GM06990 (cell line): ENCODE measurements around the gene DUSP10.

Experiments used
- DNase-seq: peaks from one replicate; pipeline ENCODE4 v3.0.0-alpha.2; 2011; ENCODE audit not compliant: insufficient read length; ENCODE audit errors: extremely low read depth
- H3K27me3 ChIP-seq: replicated peaks from 2 replicates; pipeline ENCODE4 v1.6.0; 2011; ENCODE audit warnings: low read length; ENCODE audit not compliant: control insufficient read depth, insufficient read depth
- H3K36me3 ChIP-seq: 2 replicates; pipeline ENCODE4 v1.5.1; 2011; ENCODE audit warnings: low read length; ENCODE audit not compliant: control insufficient read depth, insufficient read depth
- H3K4me3 ChIP-seq: replicated peaks from 2 replicates; pipeline ENCODE4 v1.5.1; 2011; ENCODE audit warnings: low read depth, mild to moderate bottlenecking, control low read depth, low read length
- TF ChIP-seq, protein P1 (sequence below): IDR thresholded peaks from 2 replicates; pipeline ENCODE4 v1.5.1; 2011; ENCODE audit warnings: low read length, control low read depth, mild to moderate bottlenecking, inconsistent platforms; ENCODE audit not compliant: insufficient read depth, poor library complexity, severe bottlenecking

The DUSP10 gene

DNA sequence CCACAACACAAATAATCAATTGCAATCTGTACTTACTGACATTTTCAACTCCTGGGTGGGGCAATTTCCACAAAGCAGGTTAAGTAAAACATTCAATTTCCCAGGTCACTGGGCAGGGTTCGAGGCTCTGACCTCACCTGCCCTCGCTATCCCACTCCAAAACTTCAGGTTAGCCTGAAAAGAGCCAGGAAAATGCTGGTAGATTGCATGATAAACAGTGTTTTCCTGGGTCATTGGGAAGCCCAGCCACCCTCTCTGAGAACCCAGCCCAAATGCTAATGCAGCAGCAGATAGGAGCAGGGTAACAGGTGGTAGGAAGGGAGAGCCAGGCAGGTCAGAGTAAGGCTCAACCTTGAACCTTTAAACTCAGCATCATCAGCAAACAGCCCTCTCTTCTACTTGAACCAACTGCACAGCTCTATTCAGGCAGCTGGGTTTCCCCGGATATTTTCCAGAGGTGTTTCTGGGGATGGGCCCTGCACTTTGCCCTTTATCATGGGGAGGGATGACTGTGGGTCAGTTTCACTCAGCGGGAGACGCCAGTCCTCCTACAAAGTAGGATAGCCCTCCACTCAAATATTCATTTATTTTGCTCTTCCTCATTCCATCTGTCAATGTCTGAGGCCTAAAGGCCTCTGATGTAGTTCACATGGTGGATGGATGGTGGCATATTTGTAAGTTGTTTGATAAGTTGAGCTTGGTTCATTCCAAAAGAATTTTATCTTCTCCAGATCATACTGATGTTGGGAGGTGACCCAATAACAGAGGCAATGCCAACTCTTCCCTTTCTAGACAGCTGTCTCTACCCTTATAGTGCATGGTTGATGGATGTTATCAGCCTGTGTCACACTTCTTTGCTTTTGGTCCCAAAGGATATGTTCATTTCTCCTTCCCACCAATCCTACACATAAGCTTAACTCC, 65.7 kb downstream of the DUSP10 start:
- DNase-seq, result no peak
- Histone ChIP-seq H3K27me3 (no peaks in the 10 kb centered on the region), H3K36me3 (no peaks in the 10 kb centered on the region), H3K4me3 (no peak overlapping the region)
- TF ChIP-seq, protein P1, sequence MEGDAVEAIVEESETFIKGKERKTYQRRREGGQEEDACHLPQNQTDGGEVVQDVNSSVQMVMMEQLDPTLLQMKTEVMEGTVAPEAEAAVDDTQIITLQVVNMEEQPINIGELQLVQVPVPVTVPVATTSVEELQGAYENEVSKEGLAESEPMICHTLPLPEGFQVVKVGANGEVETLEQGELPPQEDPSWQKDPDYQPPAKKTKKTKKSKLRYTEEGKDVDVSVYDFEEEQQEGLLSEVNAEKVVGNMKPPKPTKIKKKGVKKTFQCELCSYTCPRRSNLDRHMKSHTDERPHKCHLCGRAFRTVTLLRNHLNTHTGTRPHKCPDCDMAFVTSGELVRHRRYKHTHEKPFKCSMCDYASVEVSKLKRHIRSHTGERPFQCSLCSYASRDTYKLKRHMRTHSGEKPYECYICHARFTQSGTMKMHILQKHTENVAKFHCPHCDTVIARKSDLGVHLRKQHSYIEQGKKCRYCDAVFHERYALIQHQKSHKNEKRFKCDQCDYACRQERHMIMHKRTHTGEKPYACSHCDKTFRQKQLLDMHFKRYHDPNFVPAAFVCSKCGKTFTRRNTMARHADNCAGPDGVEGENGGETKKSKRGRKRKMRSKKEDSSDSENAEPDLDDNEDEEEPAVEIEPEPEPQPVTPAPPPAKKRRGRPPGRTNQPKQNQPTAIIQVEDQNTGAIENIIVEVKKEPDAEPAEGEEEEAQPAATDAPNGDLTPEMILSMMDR, result no peak

DNA sequence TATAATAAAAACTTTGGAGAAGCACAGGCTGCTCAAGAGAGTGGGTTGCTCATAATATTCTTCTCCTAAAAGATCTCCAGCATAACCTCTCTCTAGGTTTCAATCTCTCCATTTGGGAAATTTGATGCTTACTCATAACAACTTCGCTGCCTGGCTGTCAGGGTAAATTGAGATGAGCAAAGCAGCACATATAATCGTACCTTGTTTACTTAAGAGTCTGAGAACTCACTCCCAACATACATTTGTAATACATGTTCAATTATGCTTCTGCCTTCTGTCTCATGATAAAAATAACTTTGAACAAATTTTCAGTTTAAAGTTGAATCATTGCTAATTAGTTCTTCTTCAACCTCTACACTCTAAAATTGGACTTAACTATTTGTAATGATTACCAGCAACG, 68.9 kb downstream of the DUSP10 start:
- Histone ChIP-seq H3K27me3 (no peaks in the 10 kb centered on the region), H3K4me3 (no peak overlapping the region), H3K36me3 (no peaks in the 10 kb centered on the region)
- TF ChIP-seq, protein P1, result no peak
- DNase-seq, result no peak

DNA sequence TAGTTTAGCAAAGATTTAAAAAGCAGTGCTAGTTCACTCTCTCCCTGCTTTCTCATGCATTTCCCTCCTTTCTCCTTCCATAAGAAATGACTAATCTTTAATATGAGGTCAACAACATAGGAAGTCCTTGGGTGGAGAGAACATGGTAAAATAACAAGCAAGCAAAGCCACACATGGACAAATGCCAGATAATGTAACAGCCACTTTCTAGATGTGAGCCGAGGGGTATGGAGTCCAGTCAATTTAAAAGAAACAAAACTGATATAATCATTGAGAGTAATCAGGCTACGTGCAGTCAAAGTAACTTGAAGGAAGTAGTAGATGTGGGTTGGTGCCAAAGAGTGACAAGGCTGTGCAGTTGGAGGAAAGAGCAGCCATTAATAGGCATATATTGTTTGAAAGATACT, 69.6 kb downstream of the DUSP10 start:
- H3K36me3 ChIP-seq, result no peaks in the 10 kb centered on the region
- H3K4me3 ChIP-seq, result no peak overlapping the region
- no peaks in the 10 kb centered on the region for H3K27me3 ChIP-seq
- TF ChIP-seq, protein P1, result no peak
- no peak for DNase-seq

DNA sequence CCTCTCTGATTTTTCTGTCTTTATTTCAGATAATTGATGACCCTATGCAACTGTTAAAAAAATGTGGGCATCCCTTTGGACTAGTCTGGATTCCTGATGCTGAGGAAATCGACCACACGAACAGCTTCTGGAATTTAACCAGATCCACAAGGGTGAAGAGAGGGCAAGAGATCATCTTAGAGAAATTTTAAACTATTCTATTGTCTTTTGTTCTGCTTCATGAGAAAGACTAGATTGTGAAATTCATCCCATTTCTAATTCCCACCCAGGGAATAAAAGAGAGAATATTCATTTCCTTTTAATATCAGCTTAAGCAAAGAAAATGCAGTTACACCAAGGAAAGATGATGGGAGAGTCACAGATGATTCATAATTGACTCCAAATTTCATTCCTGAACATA, 71.8 kb downstream of the DUSP10 start:
- H3K36me3 ChIP-seq, result no peaks in the 10 kb centered on the region
- DNase-seq, result no peak
- no peak overlapping the region for H3K4me3 ChIP-seq
- no peaks in the 10 kb centered on the region for H3K27me3 ChIP-seq
- TF ChIP-seq, protein P1, result no peak

DNA sequence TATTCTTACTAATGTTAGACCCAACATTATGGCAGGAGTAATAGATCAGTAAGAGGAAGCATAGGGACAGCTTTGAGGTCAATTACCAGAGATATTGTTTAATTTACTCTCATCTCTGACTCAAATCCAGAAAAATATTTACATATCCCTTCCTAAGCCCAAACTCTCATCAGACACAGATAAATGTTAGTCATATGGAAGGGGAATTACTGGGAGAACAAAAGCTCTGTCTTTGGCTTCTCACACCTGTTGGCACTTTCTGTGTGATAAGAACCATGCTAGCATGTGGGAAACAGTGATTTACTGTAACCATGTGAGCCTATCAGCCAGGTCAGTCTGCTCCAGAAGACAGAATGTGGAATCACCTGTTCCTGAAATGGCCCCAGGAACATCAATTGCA, 72.4 kb downstream of the DUSP10 start:
- TF ChIP-seq, protein P1, result no peak
- Histone ChIP-seq H3K36me3 (no peaks in the 10 kb centered on the region), H3K27me3 (no peaks in the 10 kb centered on the region), H3K4me3 (no peak overlapping the region)
- DNase-seq, result peak; percentile 15
